Measurements from ENCODE around the gene RPL5.

RPL5 gene

GRCh38 chr1:92887465-92887864, 55.6 kb downstream of the RPL5 start:
- Histone ChIP-seq H3K9me3 (ENCODE audit: control insufficient read depth, insufficient read depth, low read depth, low read length) (no peaks in the 10 kb centered on the region), H3K4me1 (ENCODE audit: control insufficient read depth, insufficient read depth, low read length) (no peaks in the 10 kb centered on the region), H3K27ac (ENCODE audit: extremely low read depth, low read depth, low read length) (no peak overlapping the region), H3K4me3 (ENCODE audit: low read depth, low read length) (no peak overlapping the region), H3K36me3 (ENCODE audit: control insufficient read depth in 2 of 2, insufficient read depth in 1 of 2, low read length in 2 of 2) (no peaks in the 10 kb centered on the region)
- ChIA-PET CTCF (no interaction called here), POLR2A (no interaction called here)
- no peak for TF ChIP-seq ZNF280C (tag by site-specific recombination; IDR thresholded peaks at IDR 0.05)
- no peak for TF ChIP-seq ZNF132 (tag by site-specific recombination; IDR thresholded peaks at IDR 0.05; ENCODE audit: borderline replicate concordance)
- TF ChIP-seq ZNF133 (tag by site-specific recombination; IDR thresholded peaks at IDR 0.05): no peak
- TF ChIP-seq SETDB1 (IDR thresholded peaks at IDR 0.05; ENCODE audit: insufficient read length, low read length): no peak
- TF ChIP-seq ZNF747 (tag by site-specific recombination; IDR thresholded peaks at IDR 0.05): no peak
